Globus pallidus (tissue), 1 donor: ENCODE data around the gene C13orf46.

ENCODE experiments used
- DNase-seq: peaks from one replicate; pipeline ENCODE4 v3.0.0-alpha.2; 2015; ENCODE audit warnings: low spot score

C13orf46 gene

GRCh38 chr13:114009590-114010400 is 35.9 kb upstream of the C13orf46 start:
- no peak for DNase-seq

GRCh38 chr13:114008964-114009589 is 35.2 kb upstream of the C13orf46 start:
- no peak for DNase-seq

- no peak for DNase-seq
These were observed 33.7 kb upstream of the C13orf46 start for GRCh38 chr13:114007566-114007965.

GRCh38 chr13:114005206-114005724 is 31.4 kb upstream of the C13orf46 start:
- DNase-seq, result no peak

- DNase-seq, result no peak
These were observed 30.7 kb upstream of the C13orf46 start for GRCh38 chr13:114004420-114005205.

GRCh38 chr13:114002771-114003321 is 29.0 kb upstream of the C13orf46 start:
- DNase-seq, result no peak

- DNase-seq, result no peak
These were observed 28.2 kb upstream of the C13orf46 start for GRCh38 chr13:114002009-114002544.

- DNase-seq, result no peak
These were observed 27.6 kb upstream of the C13orf46 start for GRCh38 chr13:114001331-114002008.

GRCh38 chr13:114000151-114001040 is 26.5 kb upstream of the C13orf46 start:
- no peak for DNase-seq

- DNase-seq, result no peak
These were observed 25.7 kb upstream of the C13orf46 start for GRCh38 chr13:113999618-113999910.

- no peak for DNase-seq
These were observed 25.1 kb upstream of the C13orf46 start for GRCh38 chr13:113998781-113999617.

- no peak for DNase-seq
These were observed 24.2 kb upstream of the C13orf46 start for GRCh38 chr13:113997845-113998751.

- DNase-seq, result no peak
These were observed 23.3 kb upstream of the C13orf46 start for GRCh38 chr13:113996912-113997745.

- no peak for DNase-seq
These were observed 22.4 kb upstream of the C13orf46 start for GRCh38 chr13:113996081-113996911.

GRCh38 chr13:113995051-113995601 is 21.2 kb upstream of the C13orf46 start:
- no peak for DNase-seq

GRCh38 chr13:113992276-113993005 is 18.6 kb upstream of the C13orf46 start:
- DNase-seq, result no peak
